Mucosa of stomach (tissue), 1 donor: Measurements from ENCODE around the gene MTAP.

Source experiments
- H3K27me3 ChIP-seq: one replicate; pipeline ENCODE4 v1.7.0; 2013; ENCODE audit warnings: mild to moderate bottlenecking, low read length; ENCODE audit not compliant: control insufficient read depth, insufficient read depth
- H3K36me3 ChIP-seq: one replicate; pipeline ENCODE4 v1.7.0; 2013; ENCODE audit warnings: low read length; ENCODE audit not compliant: control insufficient read depth, insufficient read depth
- H3K4me1 ChIP-seq: one replicate; pipeline ENCODE4 v1.7.0; 2013; ENCODE audit warnings: mild to moderate bottlenecking, low read length; ENCODE audit not compliant: control insufficient read depth, insufficient read depth
- H3K4me3 ChIP-seq: one replicate; pipeline ENCODE4 v1.7.0; 2013; ENCODE audit warnings: low read length
- H3K9ac ChIP-seq: one replicate; pipeline ENCODE4 v1.7.0; 2013; ENCODE audit warnings: mild to moderate bottlenecking, low read length, moderate library complexity
- H3K9me3 ChIP-seq: one replicate; pipeline ENCODE4 v1.7.0; 2013; ENCODE audit warnings: mild to moderate bottlenecking, low read length, moderate library complexity; ENCODE audit not compliant: control insufficient read depth
- donor health status: Pancreatic carcinoma.

The MTAP gene

DNA sequence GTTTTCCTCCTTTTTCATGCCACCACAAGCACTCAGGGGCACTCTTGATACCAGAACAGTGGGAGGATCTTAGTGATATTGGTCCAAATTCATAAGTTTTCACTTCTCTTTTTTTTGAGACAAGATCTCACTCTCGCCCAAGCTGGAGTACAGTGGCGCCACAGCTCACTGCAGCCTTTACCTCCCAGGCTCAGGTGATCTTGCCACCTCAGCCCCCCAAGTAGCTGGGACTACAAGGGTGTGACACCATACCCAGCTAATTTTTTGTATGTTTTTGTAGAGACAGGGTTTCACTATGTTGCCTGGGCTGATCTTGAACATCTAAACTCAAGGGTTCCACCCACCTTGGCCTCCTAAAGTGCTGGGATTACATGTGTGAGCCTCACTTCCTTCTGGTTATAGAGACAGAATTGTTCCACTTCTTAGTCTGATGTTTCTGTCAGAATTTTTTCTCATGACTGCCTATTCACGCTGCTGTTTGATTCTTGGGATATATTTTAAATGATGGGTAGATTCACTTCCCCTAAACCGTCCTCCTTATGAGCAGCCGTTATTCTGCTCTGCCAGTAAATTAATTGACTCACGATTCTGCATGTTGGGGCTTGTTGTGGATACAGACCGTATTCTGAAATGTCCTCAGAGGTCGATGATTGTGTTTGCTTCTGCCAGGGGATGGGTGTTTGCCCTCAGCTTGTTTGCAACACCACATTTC lies 30.8 kb downstream of the MTAP start:
- Histone ChIP-seq H3K4me1 (no peaks in the 10 kb centered on the region), H3K4me3 (no peak overlapping the region), H3K27me3 (no peaks in the 10 kb centered on the region), H3K9me3 (no peaks in the 10 kb centered on the region), H3K36me3 (no peaks in the 10 kb centered on the region), H3K9ac (no peak overlapping the region)

- no peaks in the 10 kb centered on the region for H3K4me1 ChIP-seq
- H3K9me3 ChIP-seq, result no peaks in the 10 kb centered on the region
- no peak overlapping the region for H3K4me3 ChIP-seq
- no peaks in the 10 kb centered on the region for H3K27me3 ChIP-seq
- no peak overlapping the region for H3K9ac ChIP-seq
- no peaks in the 10 kb centered on the region for H3K36me3 ChIP-seq
These were observed 32.7 kb downstream of the MTAP start for GRCh38 chr9:21835121-21835520.

DNA sequence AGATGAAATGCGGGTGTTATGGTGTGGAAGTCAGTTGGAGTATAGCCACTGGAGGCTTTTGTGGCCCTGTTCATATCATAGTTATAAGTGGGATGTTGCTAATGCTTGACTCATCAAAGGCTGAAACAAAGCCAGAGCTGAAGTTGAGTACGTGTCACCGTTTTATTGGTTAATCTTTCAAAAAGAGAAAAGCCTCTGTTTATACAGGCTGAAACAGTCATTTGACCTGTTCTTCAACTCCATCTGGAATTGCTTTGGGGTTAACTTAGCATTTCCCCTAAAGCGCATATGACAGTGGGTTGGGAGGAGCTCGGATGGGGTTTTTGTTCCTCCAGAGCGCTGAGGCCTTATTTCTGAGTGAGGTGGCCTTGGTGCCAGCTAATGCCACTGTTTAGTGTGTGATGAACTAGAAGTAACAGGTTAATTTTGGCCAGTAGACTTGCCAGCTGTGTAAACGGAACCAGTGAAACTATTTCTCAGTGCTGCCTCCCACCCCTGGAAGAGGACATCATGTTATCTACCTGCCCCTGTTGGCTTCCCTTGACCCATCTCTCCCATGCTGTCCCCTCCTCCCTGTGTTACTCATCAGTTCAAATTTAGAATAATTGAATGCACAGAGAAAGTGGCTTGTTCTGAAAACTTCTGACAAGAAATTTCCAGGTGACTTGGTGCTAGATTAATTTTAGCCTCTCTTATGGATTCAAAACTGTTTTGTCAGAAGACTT lies 34.2 kb downstream of the MTAP start:
- H3K27me3 ChIP-seq, result no peaks in the 10 kb centered on the region
- H3K36me3 ChIP-seq, result no peaks in the 10 kb centered on the region
- no peak overlapping the region for H3K4me3 ChIP-seq
- H3K9me3 ChIP-seq, result no peaks in the 10 kb centered on the region
- no peak overlapping the region for H3K9ac ChIP-seq
- H3K4me1 ChIP-seq, result no peaks in the 10 kb centered on the region

- H3K4me1 ChIP-seq, result no peaks in the 10 kb centered on the region
- H3K9me3 ChIP-seq, result no peaks in the 10 kb centered on the region
- no peaks in the 10 kb centered on the region for H3K36me3 ChIP-seq
- H3K27me3 ChIP-seq, result no peaks in the 10 kb centered on the region
- H3K9ac ChIP-seq, result no peak overlapping the region
- H3K4me3 ChIP-seq, result no peak overlapping the region
These were observed 35.1 kb downstream of the MTAP start for GRCh38 chr9:21837501-21837900.

DNA sequence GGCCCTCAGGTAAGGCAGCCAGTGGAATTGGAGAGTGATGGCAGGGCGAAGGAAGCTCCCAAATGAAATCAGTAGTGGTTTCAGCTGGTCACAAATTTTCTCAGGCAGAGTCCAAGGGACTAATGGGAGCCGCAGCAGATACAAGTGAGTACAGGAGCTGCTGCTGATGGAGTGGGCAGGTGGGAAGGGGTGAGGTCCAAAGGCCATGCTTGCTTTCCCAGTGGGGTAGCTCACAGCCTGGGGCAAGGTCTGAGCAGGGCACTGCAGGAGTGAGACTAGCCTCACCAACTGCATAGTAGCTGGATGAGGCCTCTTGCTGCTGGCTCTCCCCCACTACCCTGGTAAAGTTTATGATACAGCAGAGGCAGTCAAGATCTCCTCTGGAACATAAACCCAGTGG lies 38.2 kb downstream of the MTAP start:
- Histone ChIP-seq H3K9me3 (no peaks in the 10 kb centered on the region), H3K9ac (no peak overlapping the region), H3K36me3 (no peaks in the 10 kb centered on the region), H3K4me1 (no peaks in the 10 kb centered on the region), H3K27me3 (no peaks in the 10 kb centered on the region), H3K4me3 (no peak overlapping the region)

- H3K9me3 ChIP-seq, result no peaks in the 10 kb centered on the region
- H3K36me3 ChIP-seq, result no peaks in the 10 kb centered on the region
- no peaks in the 10 kb centered on the region for H3K27me3 ChIP-seq
- no peak overlapping the region for H3K4me3 ChIP-seq
- H3K4me1 ChIP-seq, result no peaks in the 10 kb centered on the region
- H3K9ac ChIP-seq, result no peak overlapping the region
These were observed 38.7 kb downstream of the MTAP start for GRCh38 chr9:21841133-21841532.

- Histone ChIP-seq H3K9ac (no peak overlapping the region), H3K9me3 (no peaks in the 10 kb centered on the region), H3K27me3 (no peaks in the 10 kb centered on the region), H3K4me1 (peaks cover 12% of the 10 kb centered on the region), H3K36me3 (no peaks in the 10 kb centered on the region), H3K4me3 (no peak overlapping the region)
These were observed 46.2 kb downstream of the MTAP start for GRCh38 chr9:21848615-21849014.

GRCh38 chr9:21852754-21853153 lies 50.3 kb downstream of the MTAP start:
- H3K4me3 ChIP-seq, result peak overlapping the region; percentile 21
- H3K9ac ChIP-seq, result no peak overlapping the region
- H3K27me3 ChIP-seq, result no peaks in the 10 kb centered on the region
- H3K9me3 ChIP-seq, result no peaks in the 10 kb centered on the region
- H3K36me3 ChIP-seq, result no peaks in the 10 kb centered on the region
- H3K4me1 ChIP-seq, result peaks cover 39% of the 10 kb centered on the region

- Histone ChIP-seq H3K9ac (no peak overlapping the region), H3K4me3 (peak overlapping the region; percentile 21), H3K36me3 (no peaks in the 10 kb centered on the region), H3K4me1 (peaks cover 39% of the 10 kb centered on the region), H3K9me3 (no peaks in the 10 kb centered on the region), H3K27me3 (no peaks in the 10 kb centered on the region)
These were observed 51.0 kb downstream of the MTAP start for GRCh38 chr9:21853414-21853813.

DNA sequence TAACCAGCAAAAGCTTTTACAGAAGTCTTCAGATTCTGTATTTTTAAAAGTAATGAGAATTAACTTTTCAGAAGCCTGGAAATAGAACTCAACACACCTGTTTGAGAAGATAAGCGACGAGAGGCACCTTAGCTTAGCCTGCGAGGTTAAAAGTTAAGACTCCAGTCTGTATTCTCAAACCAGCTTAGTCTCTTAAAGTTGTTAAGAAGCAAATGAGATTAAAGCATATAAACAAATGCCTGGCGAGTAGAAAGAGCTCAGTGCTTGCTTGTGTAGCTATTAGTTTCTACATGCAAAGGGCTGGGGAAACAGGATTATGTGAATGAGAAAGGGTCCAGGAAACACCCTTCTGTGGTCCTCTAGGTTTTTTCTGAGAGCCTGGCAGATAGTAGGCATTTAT lies 51.7 kb downstream of the MTAP start:
- no peaks in the 10 kb centered on the region for H3K36me3 ChIP-seq
- peaks cover 39% of the 10 kb centered on the region for H3K4me1 ChIP-seq
- no peaks in the 10 kb centered on the region for H3K27me3 ChIP-seq
- no peak overlapping the region for H3K4me3 ChIP-seq
- no peaks in the 10 kb centered on the region for H3K9me3 ChIP-seq
- no peak overlapping the region for H3K9ac ChIP-seq

- Histone ChIP-seq H3K27me3 (no peaks in the 10 kb centered on the region), H3K9ac (no peak overlapping the region), H3K4me1 (peaks cover 39% of the 10 kb centered on the region), H3K36me3 (no peaks in the 10 kb centered on the region), H3K4me3 (no peak overlapping the region), H3K9me3 (no peaks in the 10 kb centered on the region)
These were observed 52.2 kb downstream of the MTAP start for GRCh38 chr9:21854594-21854993.

DNA sequence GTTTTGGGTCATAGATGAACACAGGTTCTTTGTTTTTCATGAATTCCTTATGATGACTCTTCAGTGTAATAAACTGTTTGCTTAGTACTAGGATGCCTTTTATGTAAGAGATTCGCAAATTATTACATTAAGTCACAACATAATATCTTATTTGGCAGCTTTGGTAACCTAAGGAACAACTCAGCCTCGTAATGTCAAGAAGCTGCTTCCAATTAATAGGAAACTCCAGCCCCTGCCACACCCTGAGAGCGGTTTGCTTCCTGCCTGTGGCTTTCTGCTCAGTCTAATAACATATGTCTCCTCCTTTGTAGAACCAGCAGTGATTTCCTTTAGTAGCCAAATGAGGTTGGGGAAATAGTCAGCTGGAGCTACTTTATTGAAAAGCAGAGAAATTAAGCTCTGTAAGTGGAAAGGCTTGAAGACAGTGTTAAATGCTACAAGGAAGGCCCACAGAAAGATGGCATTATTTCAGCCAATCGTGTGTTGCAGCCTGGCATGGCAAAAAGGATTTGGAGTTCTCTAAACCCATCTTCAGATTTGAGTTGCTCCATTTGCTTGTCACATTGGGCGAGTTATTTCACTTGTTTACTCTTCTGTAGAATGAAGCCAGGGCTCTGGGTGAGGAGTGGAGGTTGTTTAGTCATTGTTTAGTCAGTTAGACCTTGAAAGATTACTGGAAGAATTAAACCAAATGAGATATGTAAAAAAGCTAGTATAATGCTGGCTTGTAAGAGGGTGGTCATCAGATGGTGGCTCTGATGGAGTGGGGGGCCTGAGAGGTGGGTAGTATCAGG lies 54.1 kb downstream of the MTAP start:
- H3K9ac ChIP-seq, result no peak overlapping the region
- no peak overlapping the region for H3K4me3 ChIP-seq
- no peaks in the 10 kb centered on the region for H3K36me3 ChIP-seq

More for the DNA sequence above, 54.1 kb downstream of the MTAP start:
- Histone ChIP-seq H3K27me3 (no peaks in the 10 kb centered on the region), H3K9me3 (no peaks in the 10 kb centered on the region), H3K4me1 (peaks cover 39% of the 10 kb centered on the region)
